HG03432 (cell line): ENCODE results near the gene HTR2B.
"Not testable (repeated sequence)": the region's sequence is repeated elsewhere in the genome, so short reads cannot be mapped to it uniquely, and the experiment has no call there.

Experiments
- ATAC-seq: cut with Tn5 transposase; IDR thresholded peaks from one replicate; pipeline ENCODE4 v1.9.1; 2021; ENCODE audit warnings: mild to moderate bottlenecking, moderate library complexity; ENCODE audit not compliant: unreplicated experiment

Gene HTR2B

GRCh38 chr2:231099918-231100317, 24.9 kb downstream of the HTR2B start:
- no peak for ATAC-seq

- ATAC-seq, result no peak
These were observed 30.0 kb downstream of the HTR2B start for GRCh38 chr2:231094736-231095346.

- no peak for ATAC-seq
These were observed 30.9 kb downstream of the HTR2B start for GRCh38 chr2:231093933-231094332.

DNA sequence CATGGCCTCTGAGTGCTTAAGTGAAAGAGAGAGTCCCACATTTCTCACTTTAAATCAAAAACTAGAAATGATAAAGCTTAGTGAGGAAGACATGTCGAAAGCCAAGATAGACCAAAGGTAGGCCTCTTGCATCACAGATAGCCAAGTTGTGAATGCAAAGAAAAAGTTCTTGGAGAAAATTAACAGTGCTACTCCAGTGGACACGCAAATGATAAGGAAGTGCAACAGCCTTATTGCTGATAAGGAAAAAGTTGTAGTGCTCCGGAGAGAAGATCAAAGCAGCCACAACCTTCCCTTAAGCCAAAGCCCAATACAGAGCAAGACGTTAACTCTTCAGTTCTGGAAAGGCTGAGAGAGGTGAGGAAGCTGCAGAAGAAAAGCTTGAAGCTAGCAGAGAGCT, 36.1 kb downstream of the HTR2B start:
- no peak for ATAC-seq

DNA sequence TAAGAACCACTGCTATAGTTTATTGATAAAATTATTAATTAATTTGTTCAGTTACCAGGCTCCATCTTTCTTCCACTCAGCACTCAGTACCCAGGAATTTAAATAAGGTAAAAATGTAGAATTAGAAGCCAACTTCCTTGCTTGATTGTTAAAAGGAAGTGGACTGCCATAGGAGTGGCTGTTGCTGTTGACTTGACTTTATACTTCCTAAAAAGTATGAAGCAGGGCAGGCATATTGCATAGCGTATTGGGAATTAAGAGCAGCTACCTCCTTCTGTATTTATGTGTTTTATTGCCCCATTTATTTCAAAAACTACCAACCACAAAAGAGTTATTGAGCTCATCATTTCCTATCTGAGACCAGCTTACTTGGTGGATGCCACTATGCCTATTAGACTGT, 40.3 kb downstream of the HTR2B start:
- no peak for ATAC-seq

GRCh38 chr2:231069379-231070054, 55.3 kb downstream of the HTR2B start:
- no peak for ATAC-seq

DNA sequence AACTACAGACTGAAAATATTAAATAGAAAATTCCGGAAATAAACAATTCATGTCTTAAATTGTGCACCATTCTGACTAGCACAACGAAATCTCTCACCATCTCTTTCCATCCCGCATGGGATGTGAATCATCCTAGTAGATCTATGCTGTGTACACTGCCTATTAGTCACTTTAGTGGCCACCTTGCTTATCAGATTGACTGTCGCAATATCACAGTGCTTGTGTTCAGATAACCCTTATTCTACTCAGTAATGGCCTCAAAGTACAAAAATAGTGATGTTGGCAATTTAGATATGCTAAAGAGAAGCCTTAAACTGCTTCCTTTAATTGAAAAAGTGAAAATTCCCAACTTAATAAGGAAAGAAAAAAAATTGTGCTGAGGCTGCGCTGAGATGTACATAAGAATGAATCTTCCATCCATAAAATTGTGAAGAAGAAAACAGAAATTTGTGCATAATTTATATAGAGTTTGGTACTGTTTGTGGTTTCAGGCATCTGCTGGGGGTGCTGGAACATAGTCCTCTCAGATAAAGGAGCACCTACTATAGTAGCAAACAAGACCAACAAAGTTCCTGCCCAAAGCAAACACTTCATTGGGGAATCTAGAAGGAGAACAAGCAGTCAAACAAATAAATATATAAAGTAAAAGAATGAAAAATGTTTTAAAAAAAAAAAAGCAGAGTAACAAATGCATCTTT, 56.2 kb downstream of the HTR2B start:
- ATAC-seq, result no peak

GRCh38 chr2:231067531-231067930, 57.3 kb downstream of the HTR2B start:
- ATAC-seq, result not testable (repeated sequence)

- ATAC-seq, result no peak
These were observed 58.9 kb downstream of the HTR2B start for GRCh38 chr2:231065966-231066365.

- no peak for ATAC-seq
These were observed 61.5 kb downstream of the HTR2B start for GRCh38 chr2:231063347-231063746.

DNA sequence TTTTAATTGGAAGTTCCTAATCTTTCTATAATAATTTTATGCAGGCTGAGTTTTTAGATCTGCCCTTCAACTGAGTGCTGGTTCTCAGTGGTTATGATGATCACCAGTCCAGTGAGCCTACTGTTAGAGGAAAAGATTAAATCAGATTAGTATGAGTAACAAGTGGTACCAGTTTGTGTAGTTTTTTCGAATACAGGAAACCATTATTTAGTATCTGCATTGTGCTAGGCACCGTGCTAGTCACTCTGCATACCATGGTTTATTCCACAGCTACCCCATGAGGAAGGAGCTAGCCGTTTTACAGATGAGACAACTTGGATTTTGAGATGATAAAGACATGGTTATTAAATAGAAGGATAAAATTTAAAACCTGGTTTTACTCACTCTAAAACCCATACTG, 62.1 kb downstream of the HTR2B start:
- no peak for ATAC-seq

DNA sequence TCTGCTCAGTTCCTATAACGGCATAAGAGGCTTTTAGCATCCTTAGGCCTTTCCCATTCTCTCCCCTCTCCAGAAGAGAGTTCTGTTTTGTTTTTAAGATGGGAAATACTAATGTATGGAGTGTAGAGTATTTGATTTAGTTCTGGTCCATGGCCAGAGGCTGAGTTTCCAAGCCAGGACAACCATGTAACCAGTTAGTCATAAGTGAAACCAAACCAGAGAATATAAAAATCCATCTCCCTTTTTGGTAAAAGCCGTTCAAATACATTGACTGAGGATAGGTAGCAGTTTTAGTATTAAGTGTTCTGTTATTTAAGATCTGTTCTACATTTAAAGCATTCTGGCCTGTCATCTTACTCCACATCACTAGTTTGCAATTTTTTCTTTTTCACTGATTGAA, 65.1 kb downstream of the HTR2B start:
- no peak for ATAC-seq

- ATAC-seq, result no peak
These were observed 65.9 kb downstream of the HTR2B start for GRCh38 chr2:231058761-231059550.
